Type B pancreatic cell (in vitro differentiated cells): ENCODE results near the gene IAH1. TPM values are rescaled to one million over a fixed set of nuclear protein-coding genes. Genes with fewer than 3 reads are reported as not detected.

Source experiments
- DNase-seq: peaks from one replicate; pipeline ENCODE4 v3.0.0; 2021; ENCODE audit warnings: mixed read lengths; ENCODE audit not compliant: unreplicated experiment; ENCODE audit errors: extremely low spot score
- H3K27ac Mint-ChIP-seq: 2 replicates; pipeline ENCODE4 v1.8.0; 2021; ENCODE audit warnings: mild to moderate bottlenecking, mixed read lengths
- H3K27me3 Mint-ChIP-seq: 2 replicates; pipeline ENCODE4 v1.8.0; 2021; ENCODE audit warnings: mixed read lengths
- H3K36me3 Mint-ChIP-seq: 2 replicates; pipeline ENCODE4 v1.8.0; 2021; ENCODE audit warnings: mixed read lengths
- H3K4me1 Mint-ChIP-seq: one replicate; pipeline ENCODE4 v1.8.0; 2021; ENCODE audit warnings: mixed read lengths; ENCODE audit not compliant: unreplicated experiment
- H3K4me3 Mint-ChIP-seq: 2 replicates; pipeline ENCODE4 v1.8.0; 2021; ENCODE audit warnings: mild to moderate bottlenecking, mixed read lengths
- H3K9me3 Mint-ChIP-seq: 2 replicates; pipeline ENCODE4 v1.8.0; 2021; ENCODE audit warnings: mixed read lengths
- CTCF ChIP-seq: fragments of 200-600 bp; sonication (generic); conservative IDR thresholded peaks from 2 replicates; pipeline ENCODE4 v1.5.0; 2021; ENCODE audit warnings: antibody characterized with exemption, mild to moderate bottlenecking
- total RNA-seq: library from RNA; stranded (reverse); gene quantifications from 2 replicates; pipeline ENCODE4 v1.2.1, GENCODE V29; 2021; ENCODE audit warnings: low replicate concordance

Gene IAH1
- total RNA-seq, 1 donor from 2014 or later = 43.9 TPM

- Mint-ChIP-seq H3K4me1 (peaks cover 9% of the 10 kb centered on the region), H3K4me3 (no peak overlapping the region), H3K36me3 (peaks cover 15% of the 10 kb centered on the region), H3K27me3 (no peaks in the 10 kb centered on the region), H3K27ac (no peak overlapping the region), H3K9me3 (peaks cover 3% of the 10 kb centered on the region)
- no peak for TF ChIP-seq CTCF
- DNase-seq = no peak
Observed at GRCh38 chr2:9538000-9538507, 63.7 kb downstream of the IAH1 start.

Other genes with a start within 250 kb of the IAH1 start
- gene ITGB1BP1, start 51.0 kb upstream of the IAH1 start, total RNA-seq = 57.2 and 79.0 TPM in 2 replicates
- gene CPSF3, start 50.9 kb upstream of the IAH1 start, total RNA-seq = 38.9 and 60.6 TPM in 2 replicates
- gene ADAM17, start 81.3 kb downstream of the IAH1 start, total RNA-seq = 33.5 and 37.6 TPM in 2 replicates
- gene YWHAQ, start 156.4 kb downstream of the IAH1 start, total RNA-seq = 318 and 354 TPM in 2 replicates